ENCODE measurements around the gene LRIT2. TPM values are rescaled to one million over a fixed set of nuclear protein-coding genes. Genes with fewer than 3 reads are reported as not detected.

Gene LRIT2
- total and polyA plus RNA-seq, 12 donors = not detected

DNA sequence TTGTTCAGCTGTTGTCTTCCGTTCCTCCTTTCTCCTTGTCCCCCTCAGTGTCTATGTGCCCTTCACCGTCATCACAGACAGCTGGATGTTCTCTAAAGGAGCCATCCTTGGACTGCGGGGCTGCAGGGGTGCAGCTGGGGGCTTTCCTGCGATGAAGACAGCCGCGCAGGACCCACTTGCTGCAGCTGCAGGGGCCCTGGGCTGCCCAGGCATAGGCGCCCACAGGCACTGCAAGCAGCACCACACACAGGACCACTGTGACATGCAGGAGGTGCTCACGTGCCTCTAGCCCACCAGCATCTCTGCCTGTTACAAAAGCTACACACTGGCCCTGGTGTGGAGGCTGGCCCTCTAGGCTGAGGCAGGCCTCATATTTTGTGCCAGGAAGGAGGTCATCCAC, 3.4 kb downstream of the LRIT2 start:
- WGBS, 2 donors = 76 to 84% methylated on average over 8 of the region's 8 CpGs
- DNase-seq (no peak), ATAC-seq (no peak)

DNA sequence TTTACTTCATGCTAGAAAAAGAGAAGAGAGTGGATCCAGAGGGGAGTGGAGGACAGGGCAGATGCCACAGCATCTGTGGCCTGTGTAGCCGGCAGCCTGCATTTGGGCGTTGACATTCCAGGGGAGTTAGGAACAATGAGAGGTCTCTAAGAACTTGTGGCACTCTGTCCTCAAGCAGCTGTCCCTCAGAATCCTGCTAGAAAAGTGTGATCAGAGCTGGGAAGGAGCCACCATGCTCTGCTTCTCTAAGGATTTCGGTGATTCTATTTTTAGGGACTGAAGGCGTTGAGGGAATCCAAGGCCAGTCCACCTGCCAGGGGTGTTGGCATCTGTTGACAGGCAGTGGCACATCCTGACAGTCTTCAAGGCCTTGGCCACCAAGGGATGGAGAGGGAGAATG, 7.6 kb downstream of the LRIT2 start:
- WGBS, 2 donors = 82 to 93% methylated on average over 4 of the region's 4 CpGs
- Histone ChIP-seq H3K4me1 (no peaks in the 10 kb centered on the region), H3K36me3 (no peaks in the 10 kb centered on the region), H3K9me3 (peaks cover 0 to 5% (median 0%) of the 10 kb centered on the region in 11 donors), H3K27ac (no peak overlapping the region), H3K27me3 (peaks cover 0 to 13% (median 0%) of the 10 kb centered on the region in 7 donors), H3K4me3 (no peak overlapping the region)
- intact Hi-C loops (cut with DNase I) = no loop called here
- ATAC-seq (no peak), DNase-seq (no peak)
- TF ChIP-seq, protein P1, sequence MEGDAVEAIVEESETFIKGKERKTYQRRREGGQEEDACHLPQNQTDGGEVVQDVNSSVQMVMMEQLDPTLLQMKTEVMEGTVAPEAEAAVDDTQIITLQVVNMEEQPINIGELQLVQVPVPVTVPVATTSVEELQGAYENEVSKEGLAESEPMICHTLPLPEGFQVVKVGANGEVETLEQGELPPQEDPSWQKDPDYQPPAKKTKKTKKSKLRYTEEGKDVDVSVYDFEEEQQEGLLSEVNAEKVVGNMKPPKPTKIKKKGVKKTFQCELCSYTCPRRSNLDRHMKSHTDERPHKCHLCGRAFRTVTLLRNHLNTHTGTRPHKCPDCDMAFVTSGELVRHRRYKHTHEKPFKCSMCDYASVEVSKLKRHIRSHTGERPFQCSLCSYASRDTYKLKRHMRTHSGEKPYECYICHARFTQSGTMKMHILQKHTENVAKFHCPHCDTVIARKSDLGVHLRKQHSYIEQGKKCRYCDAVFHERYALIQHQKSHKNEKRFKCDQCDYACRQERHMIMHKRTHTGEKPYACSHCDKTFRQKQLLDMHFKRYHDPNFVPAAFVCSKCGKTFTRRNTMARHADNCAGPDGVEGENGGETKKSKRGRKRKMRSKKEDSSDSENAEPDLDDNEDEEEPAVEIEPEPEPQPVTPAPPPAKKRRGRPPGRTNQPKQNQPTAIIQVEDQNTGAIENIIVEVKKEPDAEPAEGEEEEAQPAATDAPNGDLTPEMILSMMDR (IDR thresholded peaks at IDR 0.05) = no peak

More for the DNA sequence above, 3.4 kb downstream of the LRIT2 start:
- Histone ChIP-seq H3K9me3 (peaks cover 0 to 5% (median 0%) of the 10 kb centered on the region in 11 donors), H3K36me3 (no peaks in the 10 kb centered on the region), H3K27ac (no peak overlapping the region), H3K27me3 (peaks cover 0 to 25% (median 0%) of the 10 kb centered on the region in 7 donors), H3K4me1 (no peaks in the 10 kb centered on the region), H3K4me3 (no peak overlapping the region)
- intact Hi-C loops (cut with DNase I) = no loop called here
- TF ChIP-seq, protein P1 (IDR thresholded peaks at IDR 0.05) = no peak

DNA sequence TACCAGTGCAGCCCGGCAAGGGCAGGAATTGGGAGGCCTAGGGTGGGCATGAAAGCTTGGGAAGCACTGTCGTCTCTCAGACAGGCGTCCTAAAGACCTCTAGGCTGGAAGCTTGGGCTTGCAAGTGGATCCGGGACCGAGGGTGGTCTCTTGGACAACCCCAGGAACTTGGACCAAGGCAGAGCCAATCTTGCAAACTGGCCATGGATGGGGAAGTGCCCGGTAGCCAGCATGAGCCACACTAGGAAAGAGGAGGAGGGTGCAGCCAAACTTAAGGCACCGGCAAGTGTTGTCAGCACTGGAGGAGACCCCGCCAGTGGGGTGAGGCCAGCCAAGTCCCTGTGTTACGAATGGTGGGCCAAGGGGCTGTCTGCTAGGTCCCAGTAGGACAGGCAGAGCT, 8.5 kb downstream of the LRIT2 start:
- ATAC-seq (no peak), DNase-seq (no peak)
- WGBS, 2 donors = 85% methylated on average over 9 of the region's 9 CpGs
- Histone ChIP-seq H3K9me3 (peaks cover 0 to 5% (median 0%) of the 10 kb centered on the region in 11 donors), H3K4me3 (no peak overlapping the region), H3K36me3 (no peaks in the 10 kb centered on the region), H3K27me3 (peaks cover 0 to 9% (median 2%) of the 10 kb centered on the region in 7 donors), H3K4me1 (no peaks in the 10 kb centered on the region), H3K27ac (no peak overlapping the region)
- intact Hi-C loops (cut with DNase I) = no loop called here
- TF ChIP-seq, protein P1 (IDR thresholded peaks at IDR 0.05) = no peak

DNA sequence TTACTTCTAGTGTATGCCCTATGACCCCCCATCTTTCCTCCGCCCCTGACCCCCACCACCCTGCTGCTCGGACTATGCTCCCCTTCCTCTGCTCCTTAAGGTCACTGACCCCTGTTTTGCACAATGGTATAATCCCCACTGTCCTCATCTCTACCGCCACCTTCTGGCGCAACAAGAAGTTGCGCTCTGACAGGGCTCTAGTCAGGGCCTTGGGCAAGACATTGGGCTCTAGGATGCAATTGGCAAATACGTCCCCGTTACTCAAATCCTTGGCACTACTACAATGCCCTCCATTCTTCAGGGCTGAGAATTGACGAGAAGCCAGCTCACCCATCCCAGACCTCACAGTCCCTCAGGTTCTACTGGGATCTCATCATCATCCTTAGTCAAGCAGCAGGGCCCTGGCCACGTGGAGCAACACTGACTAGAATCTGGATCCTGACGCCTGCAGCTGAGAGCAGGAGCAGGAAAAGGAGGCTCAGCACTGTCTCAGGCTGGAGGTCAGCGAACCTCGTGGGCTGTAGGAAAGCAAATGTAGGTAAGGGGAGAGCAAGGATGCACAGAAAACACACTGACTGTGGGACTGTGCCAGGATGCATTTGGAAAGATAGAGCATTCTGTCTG, 10.6 kb downstream of the LRIT2 start:
- Histone ChIP-seq H3K9me3 (peaks cover 0 to 3% (median 0%) of the 10 kb centered on the region in 11 donors), H3K36me3 (no peaks in the 10 kb centered on the region), H3K4me1 (no peaks in the 10 kb centered on the region), H3K27me3 (peaks cover 0 to 9% (median 4%) of the 10 kb centered on the region in 7 donors), H3K4me3 (no peak overlapping the region), H3K27ac (no peak overlapping the region)
- no peak for DNase-seq
- peak in 3 of 8 donors; percentile 20 to 44 (median 31) for ATAC-seq
- TF ChIP-seq, protein P1 (IDR thresholded peaks at IDR 0.05) = peak in 7 of 9 donors; percentile 19 to 43 (median 27)
- WGBS, 2 donors = 49 to 50% methylated on average over 12 of the region's 12 CpGs
- intact Hi-C loops (cut with DNase I) = no loop called here
